Measurements from ENCODE around the gene SF3B4. TPM values are rescaled to one million over a fixed set of nuclear protein-coding genes. Genes with fewer than 3 reads are reported as not detected.

SF3B4 gene
- total RNA-seq, 1 experiment from 2014 or later, result 127 TPM

GRCh38 chr1:149937759-149938158 lies 10.2 kb upstream of the SF3B4 start:
- Histone ChIP-seq H3T11ph (ENCODE audit: low read length) (no peak overlapping the region), H3K56ac (ENCODE audit: insufficient read length, low read depth, low read length) (no peak overlapping the region), H2AK5ac (ENCODE audit: insufficient read length, low read length) (no peak overlapping the region), H3K4me1 (ENCODE audit: insufficient read depth, low read length) (peaks cover 20% of the 10 kb centered on the region; the same call in 1 of the 2 replicates), H3K23me2 (ENCODE audit: insufficient read length, low read depth, low read length, poor library complexity, severe bottlenecking) (peaks cover 14% of the 10 kb centered on the region), H3K79me1 (ENCODE audit: insufficient read depth, low read depth, low read length, poor library complexity, severe bottlenecking) (no peaks in the 10 kb centered on the region), H3K4ac (ENCODE audit: low read depth, low read length) (no peak overlapping the region), H2BK12ac (ENCODE audit: insufficient read length, low read depth, low read length) (peak overlapping the region; percentile 78), H3K14ac (ENCODE audit: insufficient read depth, low read length) (no peak overlapping the region), H3K9ac (ENCODE audit: extremely low read depth, insufficient read length, low read length) (no peak overlapping the region), H3K27me3 (ENCODE audit: insufficient read depth, low read length) (no peaks in the 10 kb centered on the region), H2BK15ac (ENCODE audit: low read depth, low read length) (no peak overlapping the region), H2BK20ac (ENCODE audit: low read depth, low read length, poor library complexity, severe bottlenecking) (no peak overlapping the region), H3K9me3 (ENCODE audit: control insufficient read depth, low read depth, low read length) (no peaks in the 10 kb centered on the region), H3K79me2 (ENCODE audit: insufficient read depth, low read length) (no peaks in the 10 kb centered on the region), H3K23ac (ENCODE audit: insufficient read length, low read depth, low read length) (no peak overlapping the region), H3K27ac (ENCODE audit: insufficient read length, low read depth, low read length) (no peak overlapping the region), H3K4me2 (ENCODE audit: insufficient read depth, insufficient read length, low read length) (peak overlapping the region; percentile 80), H4K91ac (ENCODE audit: insufficient read length, low read depth, low read length) (no peak overlapping the region), H3K18ac (ENCODE audit: insufficient read length, low read depth, low read length) (no peak overlapping the region), H4K20me1 (ENCODE audit: control insufficient read depth, insufficient read depth, insufficient read length) (no peaks in the 10 kb centered on the region), H4K8ac (replicated peaks; ENCODE audit: insufficient read length, low read depth, low read length) (no peak overlapping the region), H4K5ac (ENCODE audit: insufficient read length, low read depth, low read length) (no peak overlapping the region), H2BK5ac (ENCODE audit: insufficient read length, low read length) (no peak overlapping the region), H2AFZ (ENCODE audit: low read length) (no peak overlapping the region), H2BK120ac (ENCODE audit: low read depth, low read length, poor library complexity, severe bottlenecking) (no peak overlapping the region)
- Mint-ChIP-seq H3K4me3 (peak overlapping the region; percentile 70 to 76; a peak in 3 of 5 replicates), H3K27me3 (ENCODE audit: low read depth) (no peaks in the 10 kb centered on the region), H3K4me1 (peaks cover 49 to 57% of the 10 kb centered on the region in 2 experiments), H3K36me3 (ENCODE audit: insufficient read depth in 1 of 3, low read depth in 3 of 3) (no peaks in the 10 kb centered on the region; a peak in 2 of 7 replicates), H3K27ac (peak overlapping the region in 2 of 3 experiments; percentile 22 to 72; a peak in 1 of 7 replicates), H3K9me3 (no peaks in the 10 kb centered on the region)
- no peak for TF ChIP-seq CTCF (conservative IDR thresholded peaks at IDR 0.05)
- DNase-seq, result no peak
